Measurements from ENCODE around the gene TRMT13. TPM values are rescaled to one million over a fixed set of nuclear protein-coding genes. Genes with fewer than 3 reads are reported as not detected.

Gene TRMT13
- total RNA-seq, 2 experiments from 2014 or later: 6.3 to 6.9 TPM

GRCh38 chr1:100146958-100147357 is 14.0 kb downstream of the TRMT13 start:
- H3K27ac ChIP-seq (ENCODE audit: low read depth in 1 of 2, low read length in 2 of 2): no peak overlapping the region
- DNase-seq: no peak
- peaks cover 75% of the 10 kb centered on the region for H3K36me3 ChIP-seq (ENCODE audit: insufficient read depth, low read length)
- Mint-ChIP-seq H3K4me3 (no peak overlapping the region), H3K4me1 (ENCODE audit: low read depth) (peaks cover 9% of the 10 kb centered on the region), H3K27me3 (no peaks in the 10 kb centered on the region), H3K9me3 (no peaks in the 10 kb centered on the region), H3K36me3 (ENCODE audit: low read depth) (peaks cover 76% of the 10 kb centered on the region), H3K27ac (no peak overlapping the region)
- intact Hi-C loops (cut with DNase I, micrococcal nuclease): no loop called here
- CTCF ChIA-PET: no interaction called here
- ATAC-seq (ENCODE audit: poor library complexity): no peak
- no peaks in the 10 kb centered on the region for H3K4me1 ChIP-seq (ENCODE audit: insufficient read depth, low read length)
- TF ChIP-seq CTCF (IDR thresholded peaks at IDR 0.05): no peak
- H3K4me3 ChIP-seq (ENCODE audit: low read length): no peak overlapping the region
- no peaks in the 10 kb centered on the region for H3K27me3 ChIP-seq (ENCODE audit: control insufficient read depth in 1 of 2, insufficient read depth in 2 of 2, low read length in 2 of 2)
- H3K9me3 ChIP-seq (ENCODE audit: control insufficient read depth in 1 of 2, insufficient read depth in 1 of 2, low read length in 2 of 2): no peaks in the 10 kb centered on the region
- POLR2A ChIA-PET: no interaction called here

GRCh38 chr1:100147875-100148274 is 14.9 kb downstream of the TRMT13 start:
- TF ChIP-seq CTCF (IDR thresholded peaks at IDR 0.05): no peak
- Histone ChIP-seq H3K4me1 (ENCODE audit: insufficient read depth, low read length) (no peaks in the 10 kb centered on the region), H3K4me3 (ENCODE audit: low read length) (no peak overlapping the region), H3K27me3 (ENCODE audit: control insufficient read depth in 1 of 2, insufficient read depth in 2 of 2, low read length in 2 of 2) (no peaks in the 10 kb centered on the region), H3K9me3 (ENCODE audit: control insufficient read depth in 1 of 2, insufficient read depth in 1 of 2, low read length in 2 of 2) (no peaks in the 10 kb centered on the region), H3K27ac (ENCODE audit: low read depth in 1 of 2, low read length in 2 of 2) (no peak overlapping the region), H3K36me3 (ENCODE audit: insufficient read depth, low read length) (peaks cover 66% of the 10 kb centered on the region)
- H3K27ac Mint-ChIP-seq: no peak overlapping the region
- POLR2A ChIA-PET: no interaction called here
- no peaks in the 10 kb centered on the region for H3K9me3 Mint-ChIP-seq
- no peak overlapping the region for H3K4me3 Mint-ChIP-seq
- CTCF ChIA-PET: no interaction called here
- ATAC-seq (ENCODE audit: poor library complexity) (no peak), DNase-seq (no peak)
- peaks cover 67% of the 10 kb centered on the region for H3K36me3 Mint-ChIP-seq (ENCODE audit: low read depth)
- peaks cover 7% of the 10 kb centered on the region for H3K4me1 Mint-ChIP-seq (ENCODE audit: low read depth)
- H3K27me3 Mint-ChIP-seq: no peaks in the 10 kb centered on the region
- intact Hi-C loops (cut with DNase I, micrococcal nuclease): no loop called here

- peaks cover 7% of the 10 kb centered on the region for H3K4me1 Mint-ChIP-seq (ENCODE audit: low read depth)
- POLR2A ChIA-PET: interaction anchor here (1.2 kb wide), 1 partner anchor 18 kb away, joined by 3 read pairs; no protein-coding TSS in a partner anchor
- no peaks in the 10 kb centered on the region for H3K9me3 ChIP-seq (ENCODE audit: control insufficient read depth in 1 of 2, insufficient read depth in 1 of 2, low read length in 2 of 2)
- no peak for TF ChIP-seq CTCF (IDR thresholded peaks at IDR 0.05)
- no peaks in the 10 kb centered on the region for H3K27me3 ChIP-seq (ENCODE audit: control insufficient read depth in 1 of 2, insufficient read depth in 2 of 2, low read length in 2 of 2)
- no peaks in the 10 kb centered on the region for H3K9me3 Mint-ChIP-seq
- no peak overlapping the region for H3K4me3 Mint-ChIP-seq
- no peaks in the 10 kb centered on the region for H3K27me3 Mint-ChIP-seq
- no peak for DNase-seq
- intact Hi-C loops (cut with DNase I, micrococcal nuclease): no loop called here
- H3K27ac ChIP-seq (ENCODE audit: low read depth in 1 of 2, low read length in 2 of 2): no peak overlapping the region
- H3K4me1 ChIP-seq (ENCODE audit: insufficient read depth, low read length): no peaks in the 10 kb centered on the region
- peaks cover 32% of the 10 kb centered on the region for H3K36me3 Mint-ChIP-seq (ENCODE audit: low read depth)
- ATAC-seq (ENCODE audit: poor library complexity): no peak
- CTCF ChIA-PET: no interaction called here
- H3K4me3 ChIP-seq (ENCODE audit: low read length): no peak overlapping the region
- peaks cover 33% of the 10 kb centered on the region for H3K36me3 ChIP-seq (ENCODE audit: insufficient read depth, low read length)
- H3K27ac Mint-ChIP-seq: peak overlapping the region; percentile 42
Observed at GRCh38 chr1:100151679-100152078, 18.7 kb downstream of the TRMT13 start.

All from CD4-positive, alpha-beta T cell (primary cell).